GM15510 (cell line): ENCODE results near the gene M1AP.

Experiments used
- POLR2A ChIP-seq: IDR thresholded peaks from 3 replicates; pipeline ENCODE4 v1.6.1; 2011; ENCODE audit warnings: borderline replicate concordance; ENCODE audit not compliant: insufficient read length; ENCODE audit errors: extremely low read depth

M1AP gene

DNA sequence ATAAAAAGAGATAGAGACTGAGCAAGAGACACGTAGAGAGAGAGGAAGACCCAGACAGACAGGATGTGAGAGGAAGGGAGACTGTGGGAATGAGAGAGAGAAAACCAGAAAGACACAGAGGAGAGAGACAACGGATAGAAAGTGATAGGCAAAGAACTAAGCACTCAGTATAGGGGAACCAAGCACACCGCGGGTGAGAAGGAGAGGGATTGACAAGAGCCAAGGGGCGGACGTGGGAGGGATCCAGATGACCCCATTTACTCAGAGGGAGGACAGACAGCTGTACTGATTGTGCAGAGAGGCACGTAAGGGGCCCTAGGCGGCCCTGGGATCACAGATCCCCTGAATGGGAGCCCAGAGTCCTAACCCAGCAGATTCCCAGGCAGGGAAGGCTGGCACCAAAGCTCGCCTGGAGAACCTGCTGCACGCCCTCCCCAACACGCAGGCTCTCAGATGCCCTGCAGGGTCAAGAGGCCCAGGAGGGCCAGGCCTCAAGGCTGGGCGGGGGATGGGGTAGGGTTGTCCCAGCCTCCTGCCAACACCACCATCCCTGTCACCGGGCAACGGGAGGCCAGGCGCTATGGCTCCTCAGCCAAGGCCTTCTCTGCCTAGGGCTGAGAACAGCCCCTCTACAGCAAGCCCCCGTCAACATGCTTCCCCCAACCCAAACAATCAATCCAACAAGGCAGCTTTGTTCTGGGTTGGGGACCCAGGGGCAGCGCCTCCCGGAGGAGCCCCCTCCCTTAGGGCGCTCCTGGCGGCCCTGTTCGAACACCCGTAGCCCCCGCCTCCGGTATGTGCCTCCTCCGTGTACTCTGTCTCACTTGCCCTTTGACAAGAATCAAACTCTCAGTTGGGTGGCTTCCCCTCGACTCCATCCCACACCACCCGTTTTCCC is 95.0 kb downstream of the M1AP start:
- TF ChIP-seq POLR2A, result peak; percentile 15

DNA sequence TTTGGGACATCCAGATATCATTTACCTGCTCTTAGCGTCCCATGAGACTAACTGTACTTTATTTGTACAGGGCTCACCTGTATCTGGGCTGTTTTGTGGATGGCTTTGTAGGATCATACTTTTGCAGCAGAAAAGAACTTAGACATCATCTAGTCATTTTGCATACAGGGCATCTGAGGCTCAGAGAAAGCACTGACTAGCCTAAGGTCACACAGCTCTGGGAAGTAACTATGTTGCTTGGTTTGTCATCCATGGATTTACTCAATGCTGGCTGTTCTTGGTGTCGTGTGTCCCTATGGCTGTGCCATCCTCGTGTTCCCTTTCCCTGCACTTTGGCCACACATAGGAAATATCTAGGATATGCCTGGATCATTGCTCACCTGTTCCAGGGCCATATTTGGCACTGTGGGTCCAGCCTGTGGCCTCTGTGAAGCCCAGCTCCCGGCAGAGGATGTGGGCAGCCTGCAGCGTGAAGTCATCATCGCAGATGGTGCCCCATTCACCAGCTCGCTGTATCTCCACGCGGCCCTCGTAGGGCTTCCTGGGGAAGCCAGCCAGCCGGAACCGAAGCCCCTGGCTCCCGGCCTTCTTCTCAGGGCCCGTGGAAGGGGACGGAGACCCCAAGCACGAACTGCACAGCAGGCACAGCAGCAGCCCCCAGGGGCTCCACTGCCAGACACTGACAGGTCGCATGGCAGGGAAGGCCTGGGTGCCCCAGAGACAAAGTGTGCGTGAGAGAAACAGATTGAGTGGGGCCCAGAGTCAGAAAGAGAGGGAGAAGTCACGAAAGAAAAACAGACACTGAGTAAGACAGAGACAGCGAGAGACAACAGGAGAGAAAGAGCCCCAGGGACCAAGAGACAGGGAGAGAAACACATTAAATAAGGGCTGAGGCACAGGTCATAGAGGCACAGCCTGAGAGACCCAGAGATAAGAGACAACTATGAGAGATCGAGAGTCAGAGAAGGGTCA is 95.9 kb downstream of the M1AP start:
- TF ChIP-seq POLR2A, result no peak

DNA sequence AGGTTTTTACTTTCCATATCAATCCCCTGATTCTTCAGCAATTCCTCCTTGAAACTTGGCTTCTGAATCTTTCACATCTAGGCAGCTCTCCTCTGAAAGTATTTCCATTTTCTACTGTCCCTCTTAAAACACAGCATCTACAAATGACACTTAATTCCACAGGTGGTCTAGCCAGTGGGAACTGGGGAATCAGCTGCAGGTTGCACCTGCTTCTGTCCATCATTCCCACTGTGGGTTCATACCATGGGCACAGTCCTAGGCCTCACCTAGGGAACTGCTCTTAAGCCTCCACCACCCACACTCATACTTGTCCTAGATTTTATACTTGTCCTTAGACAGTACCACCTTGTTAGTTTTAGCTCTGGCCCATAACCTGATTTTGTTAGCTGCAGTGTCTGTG is 96.6 kb downstream of the M1AP start:
- no peak for TF ChIP-seq POLR2A

DNA sequence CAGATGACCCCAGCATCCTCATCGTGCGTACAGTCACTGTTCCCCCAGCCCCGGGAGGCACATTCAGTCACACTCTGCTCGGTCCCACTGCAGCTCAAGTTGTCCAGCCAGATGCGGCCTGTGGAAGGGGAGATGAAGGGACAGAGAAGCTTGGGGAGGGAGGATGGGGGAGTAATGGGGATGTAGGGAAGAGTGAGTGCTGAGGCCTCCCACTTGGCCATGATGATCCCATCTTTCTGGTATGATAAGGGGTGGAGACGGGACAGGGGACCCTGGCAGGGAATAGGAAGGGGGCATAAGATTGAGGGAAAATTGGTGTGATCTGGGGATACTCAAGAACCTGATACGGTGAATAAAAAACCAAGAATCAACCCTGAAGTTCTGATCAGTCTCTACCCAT is 97.9 kb downstream of the M1AP start:
- no peak for TF ChIP-seq POLR2A

DNA sequence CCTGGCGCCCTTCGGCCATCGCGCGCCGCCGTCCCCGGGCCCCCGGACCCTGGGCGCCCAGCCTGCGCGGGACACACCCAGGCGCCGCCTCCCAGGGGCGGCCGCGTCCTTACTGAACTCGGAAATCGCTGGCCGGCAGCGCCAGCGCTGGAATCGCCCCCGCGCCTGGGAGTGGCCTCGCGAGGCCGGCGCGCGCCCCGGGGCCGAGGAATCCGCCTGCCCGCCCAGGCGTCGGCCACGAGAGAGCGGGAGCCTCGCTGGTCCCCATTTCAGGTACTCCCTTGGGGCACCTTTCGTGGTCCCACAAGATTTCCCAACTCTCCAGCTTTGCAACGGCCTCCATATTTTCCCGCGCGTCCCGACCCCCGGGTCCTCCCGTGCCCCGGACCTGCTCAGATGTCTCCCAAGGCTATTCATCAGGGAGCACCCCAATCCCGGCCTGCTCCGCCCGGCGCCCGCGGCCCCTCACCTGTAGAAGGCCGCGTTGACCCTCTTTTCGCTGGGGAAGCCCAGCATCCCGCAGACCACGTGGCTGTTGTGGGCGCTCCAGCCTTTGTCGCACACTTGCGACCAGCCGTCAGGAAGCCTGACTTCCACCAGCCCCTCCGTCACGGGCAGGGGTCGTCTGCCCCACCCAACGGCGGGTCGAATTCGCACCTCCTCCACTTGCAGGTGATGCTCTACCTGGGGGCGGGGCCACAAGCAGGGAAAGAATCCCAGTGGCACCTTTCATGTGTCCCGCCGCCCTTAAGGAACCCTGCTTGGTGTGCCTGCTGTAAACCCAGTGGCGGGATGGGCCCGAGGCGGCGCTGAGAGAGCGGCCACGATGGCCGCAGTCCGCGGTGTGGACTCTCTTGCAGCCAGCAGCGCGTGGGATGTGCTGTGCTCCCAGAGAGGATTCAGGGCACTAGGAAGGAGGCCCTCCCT is 99.0 kb downstream of the M1AP start:
- peak; percentile 68 for TF ChIP-seq POLR2A

DNA sequence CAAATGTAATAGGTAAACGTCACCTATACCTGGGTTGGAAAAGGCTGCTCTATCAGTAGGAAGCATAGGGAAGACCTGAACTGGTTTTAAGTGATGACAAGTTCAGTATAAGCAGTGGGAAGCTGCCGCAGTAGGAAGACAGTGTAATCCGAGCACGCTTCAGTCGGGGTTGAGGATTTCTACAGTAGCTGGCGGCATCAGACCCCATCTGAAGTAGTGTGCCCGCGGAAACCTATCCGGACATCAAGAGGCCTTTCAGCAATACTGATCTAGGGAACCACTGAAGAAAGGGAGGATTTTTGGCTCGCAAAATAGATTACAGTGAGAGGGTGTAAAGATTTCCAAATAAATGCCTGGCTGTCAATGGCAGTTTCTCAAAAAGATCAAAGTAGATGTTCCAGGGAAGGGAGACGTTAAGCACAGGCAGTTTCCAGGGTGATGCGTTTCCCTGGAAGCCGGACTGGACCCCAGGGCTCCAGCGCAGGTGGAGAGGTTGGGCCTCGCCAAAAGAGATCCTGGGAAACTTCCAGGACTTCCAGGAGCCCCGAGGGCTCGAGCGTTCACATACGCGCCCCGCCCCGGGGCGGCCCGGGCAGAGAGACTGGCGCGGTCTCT is 99.7 kb downstream of the M1AP start:
- no peak for TF ChIP-seq POLR2A

DNA sequence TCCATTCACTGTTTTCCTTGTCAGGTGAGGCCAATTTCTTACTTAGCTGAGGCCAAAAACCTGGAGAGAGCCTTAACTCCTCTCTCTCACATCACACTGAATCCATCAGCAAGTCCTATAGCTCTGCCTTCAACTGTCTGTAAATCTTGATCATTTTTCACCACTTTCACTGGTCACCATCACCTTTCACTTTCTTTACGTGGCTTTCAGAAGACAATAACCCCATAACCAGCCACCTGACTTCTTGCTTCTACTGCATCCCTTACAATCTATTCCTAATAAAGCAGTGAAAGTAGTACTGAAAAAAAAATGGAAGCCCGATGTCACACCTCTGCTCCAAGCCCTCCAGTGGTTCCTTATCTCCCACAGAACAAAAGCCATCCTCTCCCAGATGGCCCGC is 102.1 kb downstream of the M1AP start:
- no peak for TF ChIP-seq POLR2A

DNA sequence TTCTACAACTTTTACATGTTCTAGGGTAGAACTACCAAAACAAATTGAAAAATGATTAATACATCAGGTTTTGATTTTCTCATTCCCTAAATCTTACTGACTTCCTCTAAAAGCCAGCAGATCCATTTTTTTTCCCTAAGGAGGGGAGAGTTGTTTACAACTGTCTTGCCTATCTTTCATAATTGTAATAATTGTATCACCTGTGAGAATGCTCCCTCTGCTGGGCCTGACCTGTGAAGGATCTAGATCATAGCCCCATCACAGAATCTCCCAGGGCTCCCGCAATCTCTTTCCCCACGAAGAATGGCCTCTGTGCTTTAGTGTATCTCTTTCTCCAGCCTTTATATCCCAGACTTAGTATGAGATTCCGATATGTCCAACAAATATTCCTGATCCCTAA is 103.5 kb downstream of the M1AP start:
- TF ChIP-seq POLR2A, result no peak

DNA sequence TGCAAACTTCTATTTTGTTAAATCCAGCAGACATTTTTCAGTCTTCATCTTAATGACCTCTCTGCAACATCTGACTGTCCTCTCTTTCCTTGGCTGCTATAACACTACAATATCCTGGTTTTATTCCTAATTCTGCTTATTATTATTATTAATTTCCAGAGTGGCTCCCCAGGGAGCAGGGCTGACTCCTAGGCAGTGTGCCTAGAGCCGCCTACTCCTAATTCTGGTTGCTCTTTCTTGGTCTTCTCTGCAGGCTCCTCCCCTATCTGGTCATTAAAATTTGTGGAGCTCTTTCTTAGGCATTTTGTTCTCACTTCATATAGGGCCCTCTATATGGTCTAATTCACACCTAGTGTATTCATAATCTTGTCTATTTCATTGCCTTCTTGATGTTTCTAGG is 105.2 kb downstream of the M1AP start:
- TF ChIP-seq POLR2A, result no peak

DNA sequence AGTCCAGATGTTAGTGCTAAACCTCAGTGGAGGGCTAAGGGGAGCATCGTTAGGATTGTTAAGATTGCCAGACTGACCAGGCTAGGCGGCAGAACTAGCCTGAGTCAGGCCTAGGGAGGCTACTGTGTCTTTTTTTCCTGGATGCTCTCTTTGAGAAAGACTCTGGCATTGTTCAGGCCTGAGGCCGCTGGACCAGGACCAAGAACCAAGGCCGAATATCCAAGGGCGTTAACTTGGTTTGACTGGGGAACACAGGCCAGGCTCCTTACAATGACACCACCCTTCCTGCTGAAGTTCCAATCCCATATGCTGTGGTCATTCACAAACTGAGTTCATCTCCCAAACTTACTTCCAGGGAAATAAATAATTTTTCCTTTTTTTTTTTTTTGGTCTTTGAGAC is 107.8 kb downstream of the M1AP start:
- TF ChIP-seq POLR2A, result no peak

DNA sequence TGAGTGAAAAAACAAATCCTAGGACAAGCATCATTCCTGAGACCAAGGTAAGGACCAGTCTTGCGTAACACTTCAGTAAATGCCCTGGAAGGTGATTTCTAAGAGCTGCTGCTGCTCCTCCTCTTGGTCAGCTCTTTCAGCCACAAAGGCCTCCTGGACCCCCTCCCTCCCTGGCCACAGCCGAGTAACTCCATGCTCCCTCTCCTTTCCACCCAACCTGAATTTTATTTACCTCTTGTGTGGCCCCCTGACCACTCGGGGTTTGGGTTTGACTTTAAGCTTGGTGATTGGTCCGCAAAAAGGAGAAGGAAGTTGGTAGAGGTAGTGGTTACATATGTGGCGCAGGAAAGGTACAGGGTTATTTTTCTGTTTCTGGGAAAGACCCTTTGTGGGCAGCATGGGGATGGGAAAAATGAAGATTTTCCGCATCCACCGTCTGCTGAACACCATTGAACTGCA is 109.2 kb downstream of the M1AP start:
- no peak for TF ChIP-seq POLR2A

DNA sequence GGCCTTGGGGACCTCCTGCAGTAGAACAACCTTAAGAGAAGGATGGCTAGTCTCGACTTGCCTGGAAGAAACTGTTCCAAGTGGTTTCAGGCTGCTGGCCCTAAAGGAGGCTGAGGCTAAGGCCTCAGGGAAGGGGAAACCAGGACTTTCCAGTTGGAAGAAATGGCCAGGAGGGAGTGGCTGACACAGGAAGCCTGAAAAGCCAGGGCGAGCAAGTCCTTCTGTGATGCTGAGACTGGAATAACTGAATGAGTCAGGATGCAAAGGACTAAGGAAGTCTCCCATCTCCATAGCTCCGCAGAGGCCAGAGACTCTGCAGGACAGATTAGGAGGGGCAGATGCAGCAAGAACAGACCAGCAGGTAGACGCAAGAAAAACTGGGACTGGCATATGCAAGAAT is 111.0 kb downstream of the M1AP start:
- TF ChIP-seq POLR2A, result no peak

DNA sequence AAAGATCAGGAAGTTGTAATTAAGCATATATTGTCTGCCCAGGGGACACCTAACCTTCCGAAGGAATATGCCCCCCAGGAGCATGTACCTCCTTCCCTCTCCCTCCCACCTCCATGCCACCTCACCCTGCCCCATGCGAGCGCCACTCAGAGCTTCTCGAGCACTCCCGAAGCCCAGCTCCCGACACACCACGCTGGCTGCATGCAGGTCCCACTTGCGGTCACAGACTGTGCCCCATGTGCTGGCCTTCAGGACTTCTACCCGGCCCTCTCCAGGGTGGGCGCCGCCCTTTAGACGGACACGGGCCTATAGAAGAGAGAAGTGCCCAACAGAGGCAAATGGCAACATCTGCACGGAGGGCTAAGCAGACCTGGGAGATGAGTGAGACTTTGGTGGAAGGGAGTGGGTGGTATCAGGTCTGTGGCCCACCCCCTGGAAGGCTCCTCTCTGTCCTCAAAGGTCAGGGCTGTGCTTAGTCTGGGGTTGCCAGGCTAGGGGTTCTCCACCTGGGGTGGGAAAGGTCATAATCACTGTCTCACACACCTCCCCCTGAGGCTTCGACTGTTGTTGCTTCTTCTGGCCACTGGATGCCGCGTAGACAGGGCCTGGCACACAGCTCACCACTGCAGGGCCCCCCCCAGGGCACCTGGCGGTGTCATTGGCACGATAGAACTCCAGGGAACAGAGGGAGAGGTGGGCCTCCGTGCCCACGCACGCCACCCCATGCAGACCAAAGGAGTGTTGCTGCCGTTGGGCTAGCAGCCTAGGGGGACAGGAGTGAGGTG is 111.8 kb downstream of the M1AP start:
- TF ChIP-seq POLR2A, result no peak

DNA sequence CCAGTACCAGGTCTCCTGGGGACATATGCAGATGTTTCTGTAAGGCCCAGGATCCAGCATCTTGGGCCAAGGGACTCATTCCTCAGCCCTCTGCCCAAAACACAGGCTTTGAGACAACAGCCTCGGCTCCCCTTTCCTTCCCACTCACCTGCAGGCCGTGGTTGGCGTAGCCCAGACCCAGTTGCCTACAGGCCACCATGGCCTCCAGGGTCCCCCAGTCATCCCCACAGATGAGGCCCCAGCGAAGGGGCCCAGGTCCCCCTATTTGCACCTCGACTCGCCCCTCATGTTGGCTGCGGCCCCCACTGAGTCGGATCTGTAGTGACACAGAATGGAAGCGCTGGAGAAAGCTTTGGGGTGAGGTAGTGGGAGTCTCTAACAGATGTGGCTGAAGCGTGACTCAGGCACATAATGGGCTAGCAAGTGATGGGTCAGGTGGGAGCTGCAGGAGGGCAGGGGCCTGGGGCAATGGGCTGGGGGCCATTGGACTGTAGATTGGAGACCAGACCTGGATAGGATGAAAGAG is 112.6 kb downstream of the M1AP start:
- TF ChIP-seq POLR2A, result no peak

DNA sequence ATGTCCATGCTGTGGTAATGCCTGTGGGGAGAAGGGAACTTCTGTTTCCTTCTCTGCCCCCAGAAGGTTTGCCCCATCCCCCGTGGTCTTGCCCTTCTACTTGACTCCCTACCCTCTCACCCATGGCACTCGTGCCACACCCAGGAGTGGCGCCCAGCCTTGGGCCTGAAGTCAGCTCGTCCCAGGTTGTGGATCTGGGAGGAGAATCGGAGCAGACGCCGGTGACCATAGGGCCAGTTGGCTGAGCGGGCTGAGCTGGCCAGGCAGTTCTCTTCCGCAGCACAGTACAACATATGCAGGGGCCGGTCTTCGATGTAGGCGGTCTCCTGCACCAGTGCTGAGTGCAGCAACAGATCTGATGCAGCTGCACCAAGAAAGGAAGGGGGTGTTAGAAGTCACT is 113.7 kb downstream of the M1AP start:
- no peak for TF ChIP-seq POLR2A
